Measurements from ENCODE around the gene HK3.

Gene HK3

DNA sequence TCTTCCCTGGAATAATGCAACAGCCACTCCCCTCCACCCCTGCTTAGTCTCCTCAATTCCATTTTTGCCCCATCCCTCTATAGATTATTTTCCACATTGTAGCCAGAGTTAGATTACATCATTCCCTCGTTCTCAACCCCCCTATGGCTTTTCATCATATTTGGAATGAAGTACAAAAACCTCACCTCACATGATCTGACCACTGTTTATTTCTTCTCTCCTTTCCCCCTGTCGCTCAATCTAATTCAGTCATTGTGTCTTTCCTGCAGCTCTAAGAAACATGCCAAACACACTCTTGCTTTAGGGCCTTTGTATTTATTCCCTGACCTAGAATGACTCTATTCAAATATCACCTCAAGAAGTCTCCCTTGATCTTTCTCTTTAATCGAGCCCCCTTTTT is 22.6 kb upstream of the HK3 start:
- H3K9ac ChIP-seq (ENCODE audit: low read length), result no peak overlapping the region
- peaks cover 0 to 1% of the 10 kb centered on the region in 2 experiments for H3K36me3 ChIP-seq (ENCODE audit: control insufficient read depth in 1 of 2, insufficient read depth in 2 of 2, low read length in 2 of 2)
- no peaks in the 10 kb centered on the region for H3K79me2 ChIP-seq (ENCODE audit: control insufficient read depth, insufficient read depth, low read length, poor library complexity)
- H3K27me3 ChIP-seq (ENCODE audit: insufficient read depth, low read length), result no peaks in the 10 kb centered on the region
- no peak for DNase-seq
- no peak overlapping the region for H3K23ac ChIP-seq (ENCODE audit: low read length)
- no peak overlapping the region for H2AK5ac ChIP-seq (ENCODE audit: low read length)
- WGBS (ENCODE audit: extremely low coverage, insufficient coverage, insufficient read length), result no CpG with 5 or more reads among the region's 3 CpGs
- no peaks in the 10 kb centered on the region for H3K79me1 ChIP-seq (ENCODE audit: low read length)
- no peak overlapping the region for H4K12ac ChIP-seq (ENCODE audit: low read depth, low read length)
- no peak overlapping the region for H2AFZ ChIP-seq (ENCODE audit: insufficient read depth, low read length, poor library complexity)
- H3K4me2 ChIP-seq (ENCODE audit: low read length), result no peak overlapping the region
- no peak overlapping the region for H3K4ac ChIP-seq (ENCODE audit: low read depth, low read length)
- H3K14ac ChIP-seq (ENCODE audit: low read length), result no peak overlapping the region
- no peak overlapping the region for H3K18ac ChIP-seq (ENCODE audit: low read length)
- no peak overlapping the region for H2BK120ac ChIP-seq (ENCODE audit: insufficient read depth, low read length, poor library complexity)
- H4K91ac ChIP-seq (ENCODE audit: low read depth, low read length), result no peak overlapping the region
- H2BK12ac ChIP-seq (ENCODE audit: low read length), result no peak overlapping the region
- H3K9me3 ChIP-seq (ENCODE audit: insufficient read depth, low read depth, low read length), result no peaks in the 10 kb centered on the region
- H3K27ac ChIP-seq (ENCODE audit: low read depth, low read length), result no peak overlapping the region
- H3K4me3 ChIP-seq (ENCODE audit: low read depth, low read length), result no peak overlapping the region
- H2BK5ac ChIP-seq (ENCODE audit: low read depth, low read length, poor library complexity), result no peak overlapping the region
- H4K8ac ChIP-seq (ENCODE audit: low read depth, low read length), result no peak overlapping the region
- H3K4me1 ChIP-seq (ENCODE audit: control insufficient read depth in 1 of 2, insufficient read depth in 2 of 2, low read length in 2 of 2), result no peaks in the 10 kb centered on the region

DNA sequence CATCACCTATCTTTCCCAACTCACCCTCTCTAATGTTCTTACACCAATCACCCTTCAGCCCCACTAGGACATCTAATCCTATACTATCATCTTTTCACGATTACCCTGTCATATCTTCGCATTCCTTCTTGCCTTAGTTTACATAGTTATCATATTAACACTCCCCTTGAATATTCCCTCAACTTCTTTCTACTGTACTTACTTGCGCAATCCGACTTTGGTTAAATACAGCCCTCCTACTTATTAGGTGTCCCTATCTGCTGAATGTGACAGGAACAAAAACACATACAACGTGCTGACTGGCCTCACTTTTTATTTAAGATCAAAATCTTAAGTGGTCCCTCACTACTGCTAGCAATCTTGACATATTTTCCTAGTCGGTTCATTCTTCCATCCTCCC is 19.5 kb upstream of the HK3 start:
- Histone ChIP-seq H3K9me3 (ENCODE audit: insufficient read depth, low read depth, low read length) (no peaks in the 10 kb centered on the region), H2BK12ac (ENCODE audit: low read length) (no peak overlapping the region), H2BK120ac (ENCODE audit: insufficient read depth, low read length, poor library complexity) (no peak overlapping the region), H3K14ac (ENCODE audit: low read length) (no peak overlapping the region), H3K4me3 (ENCODE audit: low read depth, low read length) (no peak overlapping the region), H3K36me3 (ENCODE audit: control insufficient read depth in 1 of 2, insufficient read depth in 2 of 2, low read length in 2 of 2) (peaks cover 0 to 1% of the 10 kb centered on the region in 2 experiments), H3K23ac (ENCODE audit: low read length) (no peak overlapping the region), H2AK5ac (ENCODE audit: low read length) (no peak overlapping the region), H4K91ac (ENCODE audit: low read depth, low read length) (no peak overlapping the region), H3K27me3 (ENCODE audit: insufficient read depth, low read length) (no peaks in the 10 kb centered on the region), H4K8ac (ENCODE audit: low read depth, low read length) (no peak overlapping the region), H3K27ac (ENCODE audit: low read depth, low read length) (no peak overlapping the region), H3K79me2 (ENCODE audit: control insufficient read depth, insufficient read depth, low read length, poor library complexity) (no peaks in the 10 kb centered on the region), H3K9ac (ENCODE audit: low read length) (no peak overlapping the region), H2AFZ (ENCODE audit: insufficient read depth, low read length, poor library complexity) (no peak overlapping the region), H3K4me2 (ENCODE audit: low read length) (no peak overlapping the region), H2BK5ac (ENCODE audit: low read depth, low read length, poor library complexity) (no peak overlapping the region), H4K12ac (ENCODE audit: low read depth, low read length) (no peak overlapping the region), H3K4me1 (ENCODE audit: control insufficient read depth in 1 of 2, insufficient read depth in 2 of 2, low read length in 2 of 2) (no peaks in the 10 kb centered on the region), H3K18ac (ENCODE audit: low read length) (no peak overlapping the region), H3K79me1 (ENCODE audit: low read length) (no peaks in the 10 kb centered on the region), H3K4ac (ENCODE audit: low read depth, low read length) (no peak overlapping the region)
- 100% methylated on average over 2 of the region's 6 CpGs for WGBS (ENCODE audit: extremely low coverage, insufficient coverage, insufficient read length)
- DNase-seq, result no peak

DNA sequence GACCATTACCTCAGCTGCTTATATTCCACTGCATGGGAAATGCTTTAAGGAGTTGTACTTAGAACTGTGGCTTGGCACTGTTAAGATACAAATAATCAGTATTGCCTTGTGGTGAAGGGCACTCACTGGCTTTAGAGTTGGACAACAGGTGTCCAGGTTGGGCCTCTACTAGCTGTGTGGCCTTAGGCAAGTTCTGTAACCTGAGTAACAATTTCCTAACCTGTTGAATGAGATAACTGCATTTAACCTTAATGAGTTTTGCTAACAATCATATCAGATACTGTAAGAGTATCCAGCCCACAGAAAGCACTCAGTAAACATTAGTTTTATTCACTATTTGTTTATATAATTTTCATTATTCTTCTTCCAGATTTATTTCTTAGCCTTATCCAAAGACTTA is 17.2 kb upstream of the HK3 start:
- Histone ChIP-seq H3K9me3 (ENCODE audit: insufficient read depth, low read depth, low read length) (no peaks in the 10 kb centered on the region), H3K4me3 (ENCODE audit: low read depth, low read length) (no peak overlapping the region), H3K4me2 (ENCODE audit: low read length) (no peak overlapping the region), H3K79me2 (ENCODE audit: control insufficient read depth, insufficient read depth, low read length, poor library complexity) (no peaks in the 10 kb centered on the region), H4K12ac (ENCODE audit: low read depth, low read length) (no peak overlapping the region), H2BK120ac (ENCODE audit: insufficient read depth, low read length, poor library complexity) (no peak overlapping the region), H3K27me3 (ENCODE audit: insufficient read depth, low read length) (no peaks in the 10 kb centered on the region), H3K9ac (ENCODE audit: low read length) (no peak overlapping the region), H3K27ac (ENCODE audit: low read depth, low read length) (no peak overlapping the region), H2AFZ (ENCODE audit: insufficient read depth, low read length, poor library complexity) (no peak overlapping the region), H3K4me1 (ENCODE audit: control insufficient read depth in 1 of 2, insufficient read depth in 2 of 2, low read length in 2 of 2) (no peaks in the 10 kb centered on the region), H4K8ac (ENCODE audit: low read depth, low read length) (no peak overlapping the region), H3K36me3 (ENCODE audit: control insufficient read depth in 1 of 2, insufficient read depth in 2 of 2, low read length in 2 of 2) (no peaks in the 10 kb centered on the region), H3K79me1 (ENCODE audit: low read length) (no peaks in the 10 kb centered on the region), H2BK5ac (ENCODE audit: low read depth, low read length, poor library complexity) (no peak overlapping the region), H2BK12ac (ENCODE audit: low read length) (no peak overlapping the region), H2AK5ac (ENCODE audit: low read length) (no peak overlapping the region), H3K18ac (ENCODE audit: low read length) (no peak overlapping the region), H3K14ac (ENCODE audit: low read length) (no peak overlapping the region), H3K23ac (ENCODE audit: low read length) (no peak overlapping the region), H4K91ac (ENCODE audit: low read depth, low read length) (no peak overlapping the region), H3K4ac (ENCODE audit: low read depth, low read length) (no peak overlapping the region)
- no peak for DNase-seq

DNA sequence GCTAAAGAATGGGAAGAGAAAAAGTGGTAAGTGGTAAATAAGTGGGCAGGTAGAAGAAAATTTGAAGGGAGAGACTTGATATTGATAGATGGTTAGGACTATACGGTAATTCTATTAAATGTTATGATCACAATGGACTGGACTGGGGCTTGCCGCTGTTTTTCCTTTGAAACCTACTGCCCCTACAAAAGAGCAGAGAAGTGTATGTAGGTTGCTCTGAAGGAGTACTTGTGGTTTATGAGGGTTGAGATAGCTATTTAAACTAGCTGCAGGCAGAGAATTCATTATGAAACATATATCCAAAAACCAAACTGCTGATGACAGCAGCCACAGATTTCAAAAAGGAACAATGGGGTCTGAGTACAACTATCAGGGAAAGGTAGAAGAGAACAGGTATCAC is 16.8 kb upstream of the HK3 start:
- Histone ChIP-seq H3K36me3 (ENCODE audit: control insufficient read depth in 1 of 2, insufficient read depth in 2 of 2, low read length in 2 of 2) (no peaks in the 10 kb centered on the region), H3K9me3 (ENCODE audit: insufficient read depth, low read depth, low read length) (no peaks in the 10 kb centered on the region), H3K4ac (ENCODE audit: low read depth, low read length) (no peak overlapping the region), H3K23ac (ENCODE audit: low read length) (no peak overlapping the region), H3K14ac (ENCODE audit: low read length) (no peak overlapping the region), H4K8ac (ENCODE audit: low read depth, low read length) (no peak overlapping the region), H3K79me2 (ENCODE audit: control insufficient read depth, insufficient read depth, low read length, poor library complexity) (no peaks in the 10 kb centered on the region), H2BK120ac (ENCODE audit: insufficient read depth, low read length, poor library complexity) (no peak overlapping the region), H2BK5ac (ENCODE audit: low read depth, low read length, poor library complexity) (no peak overlapping the region), H3K4me2 (ENCODE audit: low read length) (no peak overlapping the region), H4K12ac (ENCODE audit: low read depth, low read length) (no peak overlapping the region), H3K18ac (ENCODE audit: low read length) (no peak overlapping the region), H3K27me3 (ENCODE audit: insufficient read depth, low read length) (no peaks in the 10 kb centered on the region), H3K4me3 (ENCODE audit: low read depth, low read length) (no peak overlapping the region), H3K9ac (ENCODE audit: low read length) (no peak overlapping the region), H2AFZ (ENCODE audit: insufficient read depth, low read length, poor library complexity) (no peak overlapping the region), H4K91ac (ENCODE audit: low read depth, low read length) (no peak overlapping the region), H3K4me1 (ENCODE audit: control insufficient read depth in 1 of 2, insufficient read depth in 2 of 2, low read length in 2 of 2) (no peaks in the 10 kb centered on the region), H3K27ac (ENCODE audit: low read depth, low read length) (no peak overlapping the region), H3K79me1 (ENCODE audit: low read length) (no peaks in the 10 kb centered on the region), H2BK12ac (ENCODE audit: low read length) (no peak overlapping the region), H2AK5ac (ENCODE audit: low read length) (no peak overlapping the region)
- DNase-seq, result no peak
- no CpG with 5 or more reads among the region's 2 CpGs for WGBS (ENCODE audit: extremely low coverage, insufficient coverage, insufficient read length)

- no peak overlapping the region for H4K91ac ChIP-seq (ENCODE audit: low read depth, low read length)
- no peak overlapping the region for H4K12ac ChIP-seq (ENCODE audit: low read depth, low read length)
- H3K9me3 ChIP-seq (ENCODE audit: insufficient read depth, low read depth, low read length), result no peaks in the 10 kb centered on the region
- H4K8ac ChIP-seq (ENCODE audit: low read depth, low read length), result no peak overlapping the region
- no peak overlapping the region for H3K23ac ChIP-seq (ENCODE audit: low read length)
- no peaks in the 10 kb centered on the region for H3K79me1 ChIP-seq (ENCODE audit: low read length)
- no peak overlapping the region for H3K4me3 ChIP-seq (ENCODE audit: low read depth, low read length)
- no peak overlapping the region for H2BK5ac ChIP-seq (ENCODE audit: low read depth, low read length, poor library complexity)
- H3K4me1 ChIP-seq (ENCODE audit: control insufficient read depth in 1 of 2, insufficient read depth in 2 of 2, low read length in 2 of 2), result no peaks in the 10 kb centered on the region
- H2AFZ ChIP-seq (ENCODE audit: insufficient read depth, low read length, poor library complexity), result no peak overlapping the region
- no peak overlapping the region for H2BK120ac ChIP-seq (ENCODE audit: insufficient read depth, low read length, poor library complexity)
- H2AK5ac ChIP-seq (ENCODE audit: low read length), result no peak overlapping the region
- no peak overlapping the region for H3K4me2 ChIP-seq (ENCODE audit: low read length)
- no peak overlapping the region for H2BK12ac ChIP-seq (ENCODE audit: low read length)
- H3K79me2 ChIP-seq (ENCODE audit: control insufficient read depth, insufficient read depth, low read length, poor library complexity), result no peaks in the 10 kb centered on the region
- H3K36me3 ChIP-seq (ENCODE audit: control insufficient read depth in 1 of 2, insufficient read depth in 2 of 2, low read length in 2 of 2), result peaks cover 3% of the 10 kb centered on the region in 2 experiments
- WGBS (ENCODE audit: extremely low coverage, insufficient coverage, insufficient read length), result no CpG with 5 or more reads among the region's 2 CpGs
- H3K18ac ChIP-seq (ENCODE audit: low read length), result no peak overlapping the region
- H3K27me3 ChIP-seq (ENCODE audit: insufficient read depth, low read length), result no peaks in the 10 kb centered on the region
- no peak overlapping the region for H3K27ac ChIP-seq (ENCODE audit: low read depth, low read length)
- no peak for DNase-seq
- H3K14ac ChIP-seq (ENCODE audit: low read length), result no peak overlapping the region
- H3K9ac ChIP-seq (ENCODE audit: low read length), result no peak overlapping the region
- H3K4ac ChIP-seq (ENCODE audit: low read depth, low read length), result no peak overlapping the region
Measured at GRCh38 chr5:176912115-176912514, 13.0 kb upstream of the HK3 start.

Data from trophoblast cell (in vitro differentiated cells and primary cell).